CD4-positive, alpha-beta T cell treated with Interleukin-17A for 4 hours (primary cell): ENCODE results near the gene HDAC4.

Source experiments
- DNase-seq: peaks from one replicate; pipeline ENCODE4 v3.0.0-alpha.2; 2020; ENCODE audit warnings: mixed read lengths

The HDAC4 gene

DNA sequence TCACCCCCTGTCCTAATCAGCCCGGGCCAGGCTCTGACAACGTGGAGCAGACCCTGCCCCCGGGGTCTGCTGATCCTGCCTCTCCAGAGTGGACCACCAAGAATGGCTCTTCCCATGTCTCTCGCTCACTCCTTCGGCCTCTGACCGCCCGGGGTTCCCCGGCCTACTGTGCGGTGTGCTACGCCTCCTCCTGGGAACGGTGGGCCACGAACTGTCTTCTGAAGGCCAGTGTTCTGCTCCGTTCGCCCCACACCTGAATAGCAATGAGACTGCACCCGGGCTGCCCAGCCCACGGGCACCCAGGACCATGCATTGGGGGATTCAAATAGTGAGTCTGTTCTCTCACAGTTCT is 363.3 kb downstream of the HDAC4 start:
- DNase-seq = no peak

DNA sequence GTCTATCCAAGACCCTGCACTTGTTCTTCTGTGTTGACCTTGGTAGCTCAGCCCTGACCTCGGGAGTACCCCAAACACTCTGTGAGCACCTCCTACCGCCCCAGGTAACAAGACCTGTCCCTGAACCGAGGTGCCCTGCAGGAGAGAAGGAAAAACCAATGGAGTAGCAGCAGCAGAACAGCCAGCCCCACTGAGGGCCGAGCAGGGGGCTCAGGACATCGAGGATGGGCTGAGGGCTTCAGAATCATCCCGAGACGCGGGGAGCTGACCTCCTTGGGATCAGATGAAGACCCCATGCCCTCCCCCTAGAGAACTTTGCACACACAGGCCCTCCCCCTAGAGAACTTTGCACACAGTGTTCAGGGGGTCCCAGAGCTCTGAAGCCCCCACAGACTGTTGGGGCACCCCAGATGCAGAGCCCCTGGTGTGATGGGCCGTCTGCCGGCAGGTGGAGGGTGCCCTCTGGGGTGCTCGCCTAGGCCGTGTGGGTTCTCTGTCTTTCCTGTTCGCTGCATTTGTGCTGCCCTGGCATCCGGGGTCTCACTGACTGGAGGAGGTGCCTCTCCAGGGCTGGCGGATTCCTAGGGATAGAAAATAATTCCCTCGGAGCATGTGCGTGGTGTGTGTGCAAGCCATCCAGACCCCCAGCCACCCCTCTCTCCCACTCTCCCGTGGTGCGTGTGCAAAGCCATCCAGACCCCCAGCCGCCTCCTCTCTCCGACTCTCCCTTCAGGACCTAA is 363.8 kb downstream of the HDAC4 start:
- DNase-seq = no peak

- DNase-seq = no peak
Observed at GRCh38 chr2:239035997-239036731, 364.7 kb downstream of the HDAC4 start.

GRCh38 chr2:239035361-239035814 is 365.4 kb downstream of the HDAC4 start:
- peak; percentile 75 for DNase-seq

GRCh38 chr2:239034561-239035341 is 366.1 kb downstream of the HDAC4 start:
- no peak for DNase-seq

DNA sequence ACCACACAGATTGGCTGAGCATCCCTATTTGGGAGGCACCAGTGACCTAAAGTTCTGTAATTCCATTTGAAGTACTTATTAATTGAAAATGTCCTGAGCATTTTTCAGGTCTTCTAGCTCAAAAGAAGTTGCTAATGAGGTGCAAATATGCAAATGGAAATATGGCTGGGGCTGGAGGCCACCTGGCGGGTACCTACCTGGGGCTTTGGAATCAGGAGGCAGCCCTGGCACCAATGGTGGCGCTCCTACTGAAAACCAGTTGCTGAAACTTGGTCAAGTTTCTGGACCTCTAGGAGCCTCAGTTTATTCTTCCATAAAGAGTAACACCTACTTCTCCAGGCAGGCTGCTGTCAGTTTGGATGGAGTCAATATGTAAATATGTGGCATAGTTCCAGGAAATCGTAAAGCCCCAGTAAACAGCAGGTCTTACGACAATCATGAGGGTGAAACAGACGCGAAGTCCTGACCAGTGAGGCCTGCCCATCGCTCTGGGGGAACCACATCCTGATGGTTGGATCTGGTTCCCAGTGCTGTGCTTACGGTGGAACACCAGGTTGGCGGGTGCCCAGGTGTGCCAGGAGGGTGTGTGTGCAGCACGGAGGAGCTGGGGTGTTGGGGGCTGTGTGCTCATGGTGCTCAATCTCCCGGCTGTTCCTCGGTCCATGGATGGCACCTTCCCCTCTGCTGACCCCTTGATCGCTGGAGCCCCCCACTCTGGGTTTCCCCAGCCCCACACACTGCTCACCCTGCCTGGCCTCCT is 366.8 kb downstream of the HDAC4 start:
- no peak for DNase-seq

DNA sequence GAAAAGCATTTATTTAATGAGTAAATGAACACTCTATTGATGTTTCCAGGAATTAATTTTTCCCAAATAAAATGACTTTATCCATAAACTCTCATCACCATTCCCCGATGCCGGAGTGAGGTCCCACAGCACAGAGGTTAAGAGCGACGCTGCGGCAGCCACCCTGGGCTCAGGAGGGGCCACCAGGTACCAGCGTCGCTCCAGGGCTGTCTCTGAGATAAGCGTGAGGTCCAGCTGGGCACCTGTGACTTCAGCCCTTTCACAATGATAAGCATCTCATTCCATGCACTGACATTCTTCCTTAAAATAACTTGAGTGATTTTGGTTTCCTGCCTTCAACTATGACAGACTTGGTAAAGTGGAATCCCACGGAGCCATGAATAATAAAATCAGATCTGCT is 370.9 kb downstream of the HDAC4 start:
- DNase-seq = no peak

GRCh38 chr2:239028253-239028619 is 372.6 kb downstream of the HDAC4 start:
- no peak for DNase-seq

- DNase-seq = no peak
Observed at GRCh38 chr2:239027391-239028252, 373.2 kb downstream of the HDAC4 start.

- no peak for DNase-seq
Observed at GRCh38 chr2:239026711-239027361, 374.0 kb downstream of the HDAC4 start.

GRCh38 chr2:239025951-239026461 is 374.8 kb downstream of the HDAC4 start:
- no peak for DNase-seq

GRCh38 chr2:239025096-239025801 is 375.6 kb downstream of the HDAC4 start:
- DNase-seq = no peak

- no peak for DNase-seq
Observed at GRCh38 chr2:239024226-239024625, 376.6 kb downstream of the HDAC4 start.

- DNase-seq = no peak
Observed at GRCh38 chr2:239022437-239023260, 378.2 kb downstream of the HDAC4 start.

DNA sequence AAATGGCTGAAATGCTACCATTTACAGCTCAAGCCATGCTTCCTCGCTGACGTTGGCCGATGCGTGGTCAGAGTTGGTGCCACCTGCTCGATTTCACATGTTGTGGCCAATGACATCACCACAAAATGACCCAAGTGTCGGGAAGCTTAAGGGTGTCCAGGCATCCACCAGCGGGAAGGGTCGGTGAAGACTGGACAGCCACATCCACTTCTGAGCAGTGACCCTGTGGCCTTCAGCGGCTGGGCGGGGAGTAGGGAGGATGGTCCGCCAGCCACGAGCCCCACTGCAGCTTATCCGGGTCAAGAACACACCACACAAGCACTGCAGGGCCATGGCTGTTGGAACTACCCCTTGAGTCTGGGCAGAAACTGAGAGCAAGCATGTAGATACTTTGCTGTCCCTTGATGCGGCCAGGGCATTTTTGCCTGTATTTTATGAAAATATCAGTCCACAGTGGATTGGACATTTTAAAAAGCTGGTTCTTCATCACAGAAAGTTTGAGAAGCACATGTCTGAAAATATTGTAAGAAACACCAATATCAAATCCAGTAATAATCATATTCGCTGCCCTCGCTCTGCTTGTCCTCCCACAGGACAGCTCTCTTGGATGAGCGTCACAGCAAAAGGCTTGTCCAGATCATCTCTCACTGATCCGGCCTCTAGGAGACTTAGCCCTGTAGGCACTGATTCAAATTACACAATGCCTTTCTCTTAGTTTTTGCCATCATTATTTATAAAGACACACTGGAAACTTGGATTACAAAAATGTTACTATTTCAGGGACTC is 379.0 kb downstream of the HDAC4 start:
- DNase-seq = no peak

GRCh38 chr2:239021224-239021623 is 379.6 kb downstream of the HDAC4 start:
- no peak for DNase-seq

DNA sequence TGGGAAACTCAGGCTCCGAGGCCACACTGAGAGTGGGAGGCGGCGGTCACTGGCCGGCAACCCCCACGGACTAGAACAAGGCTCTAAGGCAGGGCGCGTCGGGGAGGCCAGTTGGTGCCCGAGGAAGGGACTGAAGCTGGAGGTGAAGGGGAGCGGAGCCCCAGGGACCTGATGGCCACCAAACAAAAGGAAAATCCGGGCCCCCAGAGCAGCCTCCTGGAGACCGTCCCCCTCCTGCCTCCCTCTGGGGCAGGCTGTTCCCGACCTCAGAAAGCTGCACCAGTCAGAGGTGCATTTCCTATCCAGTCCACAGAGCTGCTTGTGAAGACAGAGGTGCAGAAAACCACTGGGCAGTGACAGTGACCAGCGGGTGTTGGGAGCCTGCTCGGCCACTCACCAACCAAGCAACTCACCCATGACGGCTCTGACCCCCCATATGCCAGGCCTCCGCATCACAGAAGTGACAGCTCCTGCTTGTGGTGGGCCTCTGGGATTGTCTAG is 380.2 kb downstream of the HDAC4 start:
- DNase-seq = no peak

GRCh38 chr2:239019183-239019581 is 381.6 kb downstream of the HDAC4 start:
- no peak for DNase-seq
